Duodenal mucosa (tissue), 2 donors: ENCODE measurements around the gene QSOX2.
A peak's percentile ranks its signal among the peaks of the same experiment; 100 is the strongest.

ENCODE experiments used
- H3K27ac ChIP-seq: one replicate; pipeline ENCODE4 v1.7.0; 2013; ENCODE audit warnings: low read depth, low read length
- H3K27me3 ChIP-seq, 2 donors: one replicate each; pipeline ENCODE4 v1.7.0; 2013; ENCODE audit warnings: low read length in 2 of 2, control low read depth in 1 of 2; ENCODE audit not compliant: insufficient read depth in 2 of 2, control insufficient read depth in 1 of 2
- H3K36me3 ChIP-seq, 2 donors: one replicate each; pipeline ENCODE4 v1.7.0; 2013; ENCODE audit warnings: low read length in 2 of 2, control low read depth in 1 of 2; ENCODE audit not compliant: insufficient read depth in 2 of 2, control insufficient read depth in 1 of 2
- H3K4me1 ChIP-seq, 2 donors: one replicate each; pipeline ENCODE4 v1.7.0; 2013; ENCODE audit warnings: low read length in 2 of 2, control low read depth in 1 of 2; ENCODE audit not compliant: insufficient read depth in 2 of 2, control insufficient read depth in 1 of 2
- H3K4me3 ChIP-seq, 2 donors: one replicate each; pipeline ENCODE4 v1.7.0; 2013; ENCODE audit warnings: low read length in 2 of 2, low read depth in 1 of 2
- H3K9ac ChIP-seq, 2 donors: one replicate each; pipeline ENCODE4 v1.7.0; 2013; ENCODE audit warnings: low read length in 2 of 2, low read depth in 1 of 2
- H3K9me3 ChIP-seq, 2 donors: one replicate each; pipeline ENCODE4 v1.7.0; 2013; ENCODE audit warnings: low read length in 2 of 2, control low read depth in 1 of 2; ENCODE audit not compliant: control insufficient read depth in 1 of 2

QSOX2 gene

GRCh38 chr9:136244122-136244968 lies 1.3 kb downstream of the QSOX2 start:
- H3K4me3 ChIP-seq: peak overlapping the region; percentile 70 to 72
- peaks cover 0 to 2% of the 10 kb centered on the region in 2 donors for H3K27me3 ChIP-seq
- peaks cover 12 to 32% of the 10 kb centered on the region in 2 donors for H3K4me1 ChIP-seq
- no peaks in the 10 kb centered on the region for H3K9me3 ChIP-seq
- H3K27ac ChIP-seq: no peak overlapping the region
- no peaks in the 10 kb centered on the region for H3K36me3 ChIP-seq
- H3K9ac ChIP-seq: peak overlapping the region; percentile 18 to 50

- Histone ChIP-seq H3K36me3 (no peaks in the 10 kb centered on the region), H3K27ac (no peak overlapping the region), H3K4me3 (peak overlapping the region in 1 of 2 donors; percentile 23), H3K4me1 (peaks cover 12 to 32% of the 10 kb centered on the region in 2 donors), H3K9ac (no peak overlapping the region), H3K9me3 (no peaks in the 10 kb centered on the region), H3K27me3 (no peaks in the 10 kb centered on the region)
Observed at GRCh38 chr9:136243631-136244030, 2.0 kb downstream of the QSOX2 start.

- peaks cover 12 to 37% of the 10 kb centered on the region in 2 donors for H3K4me1 ChIP-seq
- no peaks in the 10 kb centered on the region for H3K36me3 ChIP-seq
- no peaks in the 10 kb centered on the region for H3K27me3 ChIP-seq
- H3K4me3 ChIP-seq: no peak overlapping the region
- H3K27ac ChIP-seq: no peak overlapping the region
- H3K9ac ChIP-seq: no peak overlapping the region
- no peaks in the 10 kb centered on the region for H3K9me3 ChIP-seq
Observed at GRCh38 chr9:136242918-136243525, 2.6 kb downstream of the QSOX2 start.

DNA sequence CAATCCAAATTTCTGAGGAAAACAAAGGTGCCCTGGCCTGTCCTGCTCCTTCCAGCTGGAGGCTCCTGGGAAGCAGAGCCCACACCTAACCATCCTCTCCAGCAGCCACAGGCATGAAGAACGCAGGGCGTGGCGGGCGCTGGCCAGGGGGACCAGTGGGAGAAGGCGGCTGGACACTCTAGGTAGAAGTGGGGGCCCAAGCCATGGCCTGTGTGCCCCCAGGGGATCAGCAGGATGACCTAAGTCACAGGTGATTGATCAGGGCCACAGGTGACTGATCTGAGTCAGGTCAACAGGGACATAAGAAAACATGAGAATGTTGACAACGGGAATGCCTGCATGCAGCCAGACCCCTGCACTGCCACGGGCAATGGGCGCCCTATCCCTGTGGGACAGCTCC lies 3.4 kb downstream of the QSOX2 start:
- no peak overlapping the region for H3K27ac ChIP-seq
- no peak overlapping the region for H3K9ac ChIP-seq
- H3K4me1 ChIP-seq: peaks cover 12 to 40% of the 10 kb centered on the region in 2 donors

GRCh38 chr9:136241542-136241941 lies 4.1 kb downstream of the QSOX2 start:
- Histone ChIP-seq H3K9ac (no peak overlapping the region), H3K36me3 (peaks cover 0 to 5% of the 10 kb centered on the region in 2 donors), H3K4me3 (no peak overlapping the region), H3K9me3 (no peaks in the 10 kb centered on the region), H3K4me1 (peaks cover 12 to 40% of the 10 kb centered on the region in 2 donors), H3K27ac (no peak overlapping the region), H3K27me3 (no peaks in the 10 kb centered on the region)

More for the DNA sequence above, 3.4 kb downstream of the QSOX2 start:
- Histone ChIP-seq H3K27me3 (no peaks in the 10 kb centered on the region), H3K36me3 (no peaks in the 10 kb centered on the region), H3K4me3 (no peak overlapping the region), H3K9me3 (no peaks in the 10 kb centered on the region)

- H3K9me3 ChIP-seq: no peaks in the 10 kb centered on the region
- no peak overlapping the region for H3K9ac ChIP-seq
- H3K4me3 ChIP-seq: no peak overlapping the region
- peaks cover 0 to 8% of the 10 kb centered on the region in 2 donors for H3K36me3 ChIP-seq
- no peaks in the 10 kb centered on the region for H3K27me3 ChIP-seq
- H3K4me1 ChIP-seq: peaks cover 12 to 40% of the 10 kb centered on the region in 2 donors
- no peak overlapping the region for H3K27ac ChIP-seq
Observed at GRCh38 chr9:136240941-136241340, 4.7 kb downstream of the QSOX2 start.

DNA sequence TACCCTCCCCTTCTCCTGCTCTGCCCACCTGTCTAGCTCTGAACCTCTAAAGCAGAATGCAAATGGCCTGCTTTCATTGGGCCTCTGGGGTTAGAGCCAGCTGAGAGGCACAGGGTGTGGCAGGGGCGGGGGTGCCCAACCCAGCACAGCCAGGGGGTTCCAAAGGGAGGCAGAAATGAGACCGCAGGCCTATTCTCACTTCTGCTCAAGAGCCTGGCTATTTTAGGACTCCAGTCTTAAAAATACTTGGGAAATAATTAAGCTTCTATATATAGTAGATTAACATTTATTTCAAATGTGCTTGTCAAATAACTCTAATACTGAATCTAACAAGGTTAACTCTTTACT lies 5.7 kb downstream of the QSOX2 start:
- H3K4me1 ChIP-seq: peaks cover 11 to 39% of the 10 kb centered on the region in 2 donors
- no peak overlapping the region for H3K4me3 ChIP-seq
- no peaks in the 10 kb centered on the region for H3K27me3 ChIP-seq
- no peak overlapping the region for H3K27ac ChIP-seq
- peaks cover 0 to 18% of the 10 kb centered on the region in 2 donors for H3K36me3 ChIP-seq
- H3K9me3 ChIP-seq: no peaks in the 10 kb centered on the region
- H3K9ac ChIP-seq: no peak overlapping the region

GRCh38 chr9:136239135-136239982 lies 6.3 kb downstream of the QSOX2 start:
- Histone ChIP-seq H3K4me3 (no peak overlapping the region), H3K27ac (no peak overlapping the region), H3K27me3 (no peaks in the 10 kb centered on the region), H3K4me1 (peaks cover 5 to 33% of the 10 kb centered on the region in 2 donors), H3K9ac (no peak overlapping the region), H3K9me3 (no peaks in the 10 kb centered on the region), H3K36me3 (peaks cover 0 to 19% of the 10 kb centered on the region in 2 donors)

- Histone ChIP-seq H3K36me3 (peaks cover 0 to 19% of the 10 kb centered on the region in 2 donors), H3K4me3 (no peak overlapping the region), H3K4me1 (peaks cover 0 to 24% of the 10 kb centered on the region in 2 donors), H3K9ac (no peak overlapping the region), H3K27me3 (no peaks in the 10 kb centered on the region), H3K27ac (no peak overlapping the region), H3K9me3 (no peaks in the 10 kb centered on the region)
Observed at GRCh38 chr9:136238342-136238732, 7.3 kb downstream of the QSOX2 start.
